Smooth muscle cell (in vitro differentiated cells): ENCODE data around the gene ACTR1B. TPM values are rescaled to one million over a fixed set of nuclear protein-coding genes. Genes with fewer than 3 reads are reported as not detected.

Experiments
- DNase-seq: peaks from one replicate; lab custom pipeline; 2025; ENCODE audit not compliant: unreplicated experiment; lab: John Stamatoyannopoulos, UW
- H2AFZ ChIP-seq: fragments of 200-600 bp; sonication (generic); 2 replicates; pipeline ENCODE4 v1.6.0; 2016; ENCODE audit warnings: antibody characterized with exemption, low read depth, mild to moderate bottlenecking
- H3F3A ChIP-seq: fragments of 200-600 bp; sonication (generic); 2 replicates; pipeline ENCODE4 v1.6.0; 2017; ENCODE audit warnings: antibody characterized with exemption, low read depth
- H3K27ac ChIP-seq: fragments of 200-600 bp; sonication (generic); 2 replicates; pipeline ENCODE4 v1.5.1; 2016; ENCODE audit warnings: low read depth, mild to moderate bottlenecking
- H3K27me3 ChIP-seq: fragments of 200-600 bp; sonication (generic); 2 replicates; pipeline ENCODE4 v1.6.1; 2016; ENCODE audit warnings: low read depth, mild to moderate bottlenecking
- H3K36me3 ChIP-seq: fragments of 200-600 bp; sonication (generic); 2 replicates; pipeline ENCODE4 v1.5.1; 2016; ENCODE audit warnings: low read depth
- H3K4me1 ChIP-seq: fragments of 200-600 bp; sonication (generic); 2 replicates; pipeline ENCODE4 v1.5.1; 2016; ENCODE audit warnings: low read depth
- H3K4me2 ChIP-seq: fragments of 200-600 bp; sonication (generic); 2 replicates; pipeline ENCODE4 v1.6.0; 2016; ENCODE audit warnings: mild to moderate bottlenecking
- H3K4me3 ChIP-seq: fragments of 200-600 bp; sonication (generic); 2 replicates; pipeline ENCODE4 v1.5.1; 2016; ENCODE audit warnings: mild to moderate bottlenecking
- H3K79me2 ChIP-seq: fragments of 200-600 bp; sonication (generic); 2 replicates; pipeline ENCODE4 v1.6.0; 2016; ENCODE audit warnings: low read depth, mild to moderate bottlenecking
- H3K9ac ChIP-seq: fragments of 200-600 bp; sonication (generic); 2 replicates; pipeline ENCODE4 v1.6.0; 2016; ENCODE audit warnings: low read depth
- H3K9me3 ChIP-seq: fragments of 200-600 bp; sonication (generic); replicated peaks from 2 replicates; pipeline ENCODE4 v1.5.1; 2016; ENCODE audit warnings: low read depth
- H4K20me1 ChIP-seq: fragments of 200-600 bp; sonication (generic); 2 replicates; pipeline ENCODE4 v1.6.0; 2016; ENCODE audit warnings: low read depth
- CTCF ChIP-seq: fragments of 200-600 bp; sonication (generic); IDR thresholded peaks from 2 replicates; pipeline ENCODE4 v1.5.1; 2017; ENCODE audit warnings: borderline replicate concordance, mild to moderate bottlenecking, antibody characterized with exemption; ENCODE audit not compliant: insufficient read depth, poor library complexity, severe bottlenecking
- WGBS: methylation state at CpG from one replicate; pipeline ENCODE4 v1.1.7; 2016; ENCODE audit warnings: low lambda C conversion rate; 5-methylcytosine and 5-hydroxymethylcytosine counted together
- polyA plus RNA-seq: library from polyadenylated mRNA; unstranded; fragments of >200 nt; fragmentation: Nextera tagmentation; extraction: Ambion mirVana; gene quantifications from 2 replicates; pipeline ENCODE4 v1.2.1, GENCODE V29; 2016
- total RNA-seq: library from RNA; depleted of rRNA; stranded (reverse); fragments of >200 nt; gene quantifications from 2 replicates; pipeline ENCODE4 v1.2.3, GENCODE V29; 2014

ACTR1B gene
- total and polyA plus RNA-seq, 2 experiments from 2014 or later = 20.8 to 43.7 TPM

- Histone ChIP-seq H3K27ac (no peak overlapping the region), H3K4me1 (no peaks in the 10 kb centered on the region), H3K9me3 (no peaks in the 10 kb centered on the region), H3K27me3 (no peaks in the 10 kb centered on the region), H4K20me1 (no peaks in the 10 kb centered on the region), H3K4me2 (no peak overlapping the region), H2AFZ (no peak overlapping the region), H3F3A (no peaks in the 10 kb centered on the region), H3K79me2 (no peaks in the 10 kb centered on the region), H3K9ac (no peak overlapping the region), H3K36me3 (no peaks in the 10 kb centered on the region), H3K4me3 (no peak overlapping the region)
- TF ChIP-seq CTCF = no peak
- WGBS = 92% methylated on average over 6 of the region's 6 CpGs
- DNase-seq = no peak
Observed at GRCh38 chr2:97701851-97702465, 38.1 kb upstream of the ACTR1B start.

GRCh38 chr2:97701186-97701585, 37.3 kb upstream of the ACTR1B start:
- Histone ChIP-seq H3K4me3 (no peak overlapping the region), H4K20me1 (no peaks in the 10 kb centered on the region), H3K79me2 (no peaks in the 10 kb centered on the region), H3K9ac (no peak overlapping the region), H3K9me3 (no peaks in the 10 kb centered on the region), H3K36me3 (no peaks in the 10 kb centered on the region), H3K4me1 (no peaks in the 10 kb centered on the region), H3K27ac (no peak overlapping the region), H3K27me3 (no peaks in the 10 kb centered on the region), H3K4me2 (no peak overlapping the region), H3F3A (no peaks in the 10 kb centered on the region), H2AFZ (no peak overlapping the region)
- 85% methylated on average over 13 of the region's 13 CpGs for WGBS
- no peak for DNase-seq
- TF ChIP-seq CTCF = no peak

GRCh38 chr2:97699765-97700444, 36.1 kb upstream of the ACTR1B start:
- WGBS = 65% methylated on average over 11 of the region's 11 CpGs
- Histone ChIP-seq H2AFZ (no peak overlapping the region), H3K4me3 (no peak overlapping the region), H3K9me3 (no peaks in the 10 kb centered on the region), H3K27ac (no peak overlapping the region), H3K36me3 (no peaks in the 10 kb centered on the region), H3K4me2 (no peak overlapping the region), H3F3A (no peaks in the 10 kb centered on the region), H3K4me1 (no peaks in the 10 kb centered on the region), H3K27me3 (no peaks in the 10 kb centered on the region), H3K9ac (no peak overlapping the region), H3K79me2 (no peaks in the 10 kb centered on the region), H4K20me1 (no peaks in the 10 kb centered on the region)
- DNase-seq = no peak
- TF ChIP-seq CTCF = peak; percentile 59

GRCh38 chr2:97698530-97698929, 34.7 kb upstream of the ACTR1B start:
- H3K4me3 ChIP-seq = no peak overlapping the region
- no peak for DNase-seq
- H3K27ac ChIP-seq = no peak overlapping the region
- H3F3A ChIP-seq = no peaks in the 10 kb centered on the region
- H2AFZ ChIP-seq = peak overlapping the region; percentile 55
- H3K79me2 ChIP-seq = no peaks in the 10 kb centered on the region
- no peaks in the 10 kb centered on the region for H4K20me1 ChIP-seq
- no peak overlapping the region for H3K9ac ChIP-seq
- no peaks in the 10 kb centered on the region for H3K4me1 ChIP-seq
- no peaks in the 10 kb centered on the region for H3K27me3 ChIP-seq
- no peaks in the 10 kb centered on the region for H3K9me3 ChIP-seq
- WGBS = 37% methylated on average over 4 of the region's 4 CpGs
- no peak for TF ChIP-seq CTCF
- H3K4me2 ChIP-seq = no peak overlapping the region
- no peaks in the 10 kb centered on the region for H3K36me3 ChIP-seq
